Embryonic facial prominence (tissue), 1 donor: ENCODE results near the gene LRRC75B.
A peak's percentile ranks its signal among the peaks of the same experiment; 100 is the strongest.

Source experiments
- DNase-seq: peaks from one replicate; pipeline ENCODE4 v3.0.0-alpha.2; 2016; ENCODE audit errors: extremely low spot score

Gene LRRC75B

DNA sequence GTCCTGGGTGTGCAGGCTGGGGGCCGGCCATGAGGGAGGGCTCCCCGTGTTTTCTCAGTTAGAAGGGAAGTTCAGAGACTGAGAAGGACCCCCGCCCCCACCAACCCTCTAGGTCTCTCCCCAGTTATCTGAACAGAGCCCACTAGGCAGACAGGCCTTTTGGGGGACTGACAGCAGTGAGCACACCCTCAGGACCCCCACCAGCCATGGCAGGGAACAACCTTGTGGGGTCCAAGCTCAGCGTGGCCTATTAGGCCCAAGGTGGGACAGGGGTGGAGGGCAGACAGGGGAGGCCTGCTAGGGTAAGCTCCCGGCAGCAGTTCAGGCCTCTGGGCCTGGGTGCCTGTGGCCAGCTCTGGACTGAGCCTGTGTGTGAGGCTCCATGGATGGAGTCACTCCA, 5.6 kb downstream of the LRRC75B start:
- DNase-seq, result no peak

- DNase-seq, result no peak
These were observed 6.8 kb downstream of the LRRC75B start for GRCh38 chr22:24585927-24586546.

GRCh38 chr22:24585461-24585860, 7.4 kb downstream of the LRRC75B start:
- no peak for DNase-seq

- DNase-seq, result no peak
These were observed 7.9 kb downstream of the LRRC75B start for GRCh38 chr22:24584871-24585411.

DNA sequence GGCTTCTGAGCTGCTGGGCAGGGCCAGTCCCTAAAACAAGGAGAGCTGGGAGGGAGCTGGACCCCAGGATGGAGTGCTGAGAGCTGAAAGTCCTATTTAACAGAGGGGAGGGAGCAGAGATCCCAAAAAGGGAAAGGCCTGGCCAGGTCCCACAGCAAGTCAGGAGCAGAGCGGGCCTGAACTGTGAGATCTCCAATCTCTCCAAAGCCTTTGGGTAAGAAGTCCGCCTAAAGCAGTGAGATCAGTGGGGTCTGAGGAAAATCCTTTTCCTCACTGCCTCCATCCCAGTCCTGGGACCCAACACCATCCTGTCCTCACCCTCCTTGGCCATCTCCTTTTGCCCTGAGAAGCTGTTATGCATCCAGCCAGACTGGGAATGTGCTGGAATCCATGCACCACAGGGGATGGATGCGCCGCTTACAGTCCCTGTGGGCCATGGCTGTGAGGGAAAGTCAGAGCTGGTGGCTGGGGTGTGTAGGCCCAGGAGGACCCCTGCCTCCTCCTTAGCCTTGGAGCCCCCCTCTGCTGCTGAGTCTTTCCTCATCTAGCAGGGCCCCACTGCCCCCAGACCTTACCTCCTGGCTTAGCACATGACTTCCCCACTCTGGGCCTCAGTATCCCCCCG, 8.6 kb downstream of the LRRC75B start:
- DNase-seq, result no peak

DNA sequence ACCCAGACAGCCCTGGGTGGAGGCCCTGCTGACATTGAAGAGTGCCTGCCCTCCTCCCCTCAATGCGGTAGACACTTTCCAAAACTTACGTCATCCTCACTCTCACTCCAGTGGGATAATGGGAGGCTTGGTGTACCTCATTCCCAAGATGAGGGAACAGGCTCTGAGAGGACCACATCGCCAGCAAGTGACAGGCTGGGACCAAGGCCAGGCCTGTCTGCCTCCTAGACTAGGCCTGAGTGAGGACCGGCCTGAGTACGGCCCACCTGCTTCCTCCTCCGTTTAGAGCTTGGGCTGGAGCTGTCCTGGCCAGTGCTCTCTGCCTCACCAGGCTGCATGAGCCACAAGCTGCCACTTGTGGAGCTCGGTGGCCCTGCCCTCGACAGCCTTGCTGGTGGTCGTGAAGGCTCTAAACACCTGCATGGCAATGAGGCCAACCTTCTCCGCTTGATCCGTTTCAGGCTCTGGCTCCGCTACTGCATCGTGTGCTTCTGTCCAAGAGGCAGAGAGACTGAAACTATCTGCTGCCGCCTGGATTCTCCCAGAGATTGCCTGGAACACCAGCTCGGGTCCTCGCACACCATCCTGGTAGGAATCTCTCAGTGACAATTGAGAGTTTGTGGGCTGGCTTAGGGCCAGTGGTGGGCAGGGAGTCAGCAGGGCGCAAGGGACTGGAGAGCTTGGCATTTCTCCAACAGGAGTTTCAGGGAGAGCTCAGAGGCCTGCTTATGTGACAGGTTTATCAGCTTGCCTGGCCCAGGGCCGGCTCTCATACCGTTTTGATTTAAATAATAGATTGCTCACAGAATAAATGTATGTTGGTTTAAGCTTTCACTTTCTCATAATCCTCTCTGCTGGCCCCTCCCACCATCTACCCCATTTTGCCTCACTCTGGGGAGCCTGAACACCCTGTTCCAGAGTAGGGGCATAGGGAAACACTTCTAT, 9.4 kb downstream of the LRRC75B start:
- no peak for DNase-seq

DNA sequence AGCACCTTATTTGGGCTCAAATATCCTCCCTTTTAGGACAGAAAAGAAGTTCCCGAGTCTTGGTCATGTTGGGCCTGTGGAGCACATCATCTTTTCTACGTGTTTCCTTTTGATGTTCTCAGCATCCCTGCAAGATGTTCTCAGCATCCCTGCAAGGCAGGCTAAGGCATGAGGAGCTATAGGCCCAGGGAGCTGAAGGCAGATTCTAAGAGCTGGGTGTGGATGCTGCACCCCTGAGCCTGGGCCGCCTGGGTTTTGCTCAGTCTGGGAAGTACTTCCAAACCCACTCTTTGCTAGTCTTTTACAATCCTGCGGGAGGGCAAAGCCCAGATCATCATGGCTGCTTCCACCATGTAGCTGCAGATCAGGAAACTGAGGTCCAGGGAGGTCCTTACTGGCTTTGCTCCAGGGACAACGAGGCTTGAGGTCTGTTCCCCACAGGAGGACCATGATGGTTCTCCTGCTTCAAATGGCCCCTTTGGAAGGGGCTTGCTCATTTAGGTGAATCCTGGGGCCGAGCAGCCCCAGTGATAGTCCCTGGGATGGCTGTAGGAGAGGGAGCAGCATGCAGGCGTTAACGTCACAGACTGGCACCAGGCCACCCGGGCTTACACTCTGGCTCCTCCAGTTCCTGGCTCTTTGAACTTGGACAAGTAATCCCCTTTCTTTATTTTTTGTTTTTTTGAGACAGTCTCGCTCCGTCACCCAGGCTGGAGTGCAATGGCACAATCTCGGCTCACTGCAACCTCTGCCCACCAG, 10.6 kb downstream of the LRRC75B start:
- DNase-seq, result no peak

- no peak for DNase-seq
These were observed 12.6 kb downstream of the LRRC75B start for GRCh38 chr22:24580276-24580675.

- DNase-seq, result no peak
These were observed 13.6 kb downstream of the LRRC75B start for GRCh38 chr22:24579258-24579601.

DNA sequence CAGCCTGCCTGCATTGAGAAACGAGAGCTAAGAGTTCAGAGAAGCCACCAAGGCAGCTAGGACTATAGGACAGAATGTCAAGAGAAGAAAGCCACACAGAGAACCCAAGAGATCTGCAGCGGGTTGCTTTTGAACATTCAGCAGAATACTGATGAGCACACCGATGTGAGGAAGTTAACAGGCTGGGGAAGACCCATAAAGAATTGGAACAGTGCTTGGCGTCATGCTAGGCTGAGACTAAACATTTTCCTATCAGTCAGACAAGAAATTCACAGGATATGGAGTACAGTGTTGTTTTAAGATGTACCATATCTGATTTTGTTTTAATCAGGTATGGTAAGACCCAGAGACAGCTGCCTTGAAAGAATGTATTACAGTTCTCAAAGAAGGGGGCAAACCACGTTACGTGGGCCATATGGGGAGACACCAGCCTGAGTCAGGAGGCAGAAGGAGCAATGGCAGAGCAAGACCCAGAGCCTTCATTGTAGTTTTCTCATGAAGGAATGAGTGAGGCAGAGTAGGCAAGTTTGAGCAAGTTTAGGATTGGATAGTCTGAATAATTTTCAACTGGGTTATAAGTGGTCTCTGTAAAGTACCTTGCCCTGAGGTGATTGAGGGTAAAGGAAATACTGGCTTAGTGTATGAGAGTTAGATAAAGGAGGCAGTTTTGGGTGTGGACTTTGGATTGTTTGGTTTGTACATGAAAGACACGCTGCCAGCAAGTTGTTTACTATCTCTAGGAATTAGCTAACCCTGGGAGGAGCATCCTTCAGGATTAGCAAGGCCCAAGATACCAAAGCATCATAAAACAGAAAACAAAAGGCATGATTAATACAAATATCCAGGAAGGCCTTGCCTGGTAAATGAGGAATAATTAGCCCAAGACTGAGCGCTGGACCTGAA, 14.3 kb downstream of the LRRC75B start:
- no peak for DNase-seq

GRCh38 chr22:24576778-24577177, 16.1 kb downstream of the LRRC75B start:
- no peak for DNase-seq

DNA sequence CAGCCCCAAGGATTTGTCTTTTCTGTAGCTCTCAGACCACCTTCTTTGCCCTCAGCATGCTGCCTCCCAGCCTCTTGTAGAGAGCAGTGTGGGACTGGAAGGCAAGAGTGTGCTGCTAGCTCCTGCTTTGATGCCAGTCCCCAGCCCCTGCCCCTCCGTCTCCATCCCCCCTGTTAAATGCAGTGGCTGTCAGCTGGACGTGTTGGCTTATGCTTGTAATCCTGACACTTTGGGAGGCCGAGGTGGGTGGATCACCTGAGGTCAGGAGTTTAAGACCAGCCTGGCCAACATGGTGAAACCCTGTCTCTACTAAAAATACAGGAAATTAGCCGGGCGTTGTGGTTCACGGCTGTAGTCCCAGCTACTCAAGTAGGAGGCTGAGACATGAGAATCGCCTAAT, 21.6 kb downstream of the LRRC75B start:
- no peak for DNase-seq

DNA sequence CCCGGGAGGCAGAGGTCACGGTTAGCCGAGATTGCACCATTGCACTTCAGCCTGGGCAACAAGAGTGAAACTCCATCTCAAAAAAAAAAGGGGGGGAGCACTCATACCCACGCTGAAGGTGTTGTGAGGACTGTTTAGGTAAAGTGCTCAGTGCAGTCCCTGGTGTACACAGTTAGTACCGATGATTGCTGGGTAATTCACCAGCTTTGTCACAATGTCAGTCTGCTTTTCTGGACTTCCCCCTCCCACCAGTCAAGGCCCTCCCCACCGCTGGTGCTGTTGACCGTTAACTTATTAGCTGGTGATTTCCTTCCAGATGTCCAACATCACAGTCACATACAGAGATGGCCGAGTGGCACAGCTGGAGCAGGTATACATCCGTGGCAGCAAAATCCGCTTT, 25.2 kb downstream of the LRRC75B start:
- no peak for DNase-seq

DNA sequence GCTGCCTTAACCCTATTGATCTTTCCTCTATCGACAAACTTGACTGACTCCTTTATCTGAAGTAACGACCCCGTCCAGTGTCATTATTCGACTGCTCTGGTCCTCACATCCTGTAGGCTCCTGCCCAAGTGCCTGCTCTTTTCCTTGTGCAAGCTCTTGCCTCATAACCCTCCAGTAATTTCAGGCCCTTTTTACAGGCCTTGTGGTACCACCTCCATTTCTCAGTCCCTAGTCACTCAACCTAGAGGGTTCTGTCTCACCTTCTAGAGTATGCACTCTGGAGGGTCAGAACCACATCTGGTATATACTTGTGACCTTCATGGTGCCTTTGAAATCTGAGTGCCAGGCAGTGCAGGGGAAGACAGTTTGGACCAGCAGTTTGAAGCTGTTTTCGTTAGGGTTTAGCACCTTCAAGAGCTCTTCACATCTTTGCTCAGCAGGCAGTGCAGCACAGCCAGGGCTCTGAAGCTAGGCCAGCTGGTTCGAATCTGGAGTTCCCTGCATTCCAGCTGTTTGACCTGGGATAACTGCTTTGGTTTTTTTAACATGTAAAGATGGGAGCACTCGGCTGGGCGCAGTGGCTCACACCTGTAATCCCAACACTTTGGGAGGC, 25.9 kb downstream of the LRRC75B start:
- no peak for DNase-seq

DNA sequence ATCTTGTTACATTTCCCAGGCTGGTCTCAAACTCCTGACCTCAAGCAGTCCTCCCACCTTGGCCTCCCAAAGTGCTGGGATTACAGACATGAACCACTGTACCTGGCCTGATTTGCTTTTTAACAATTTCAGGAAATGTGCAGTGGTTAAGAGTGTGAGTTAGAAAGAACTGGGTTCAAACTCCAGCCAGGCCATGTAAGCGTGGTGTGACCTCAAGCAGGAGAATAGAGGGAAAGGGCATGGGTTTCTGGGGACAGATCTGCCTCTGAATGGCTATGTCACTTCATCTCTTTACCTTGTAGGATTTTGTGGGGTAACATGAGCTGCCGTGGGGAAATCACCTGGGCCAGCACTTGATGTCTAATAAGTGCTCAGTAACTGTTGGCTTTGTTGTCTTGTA, 27.8 kb downstream of the LRRC75B start:
- no peak for DNase-seq

GRCh38 chr22:24564376-24565058, 28.4 kb downstream of the LRRC75B start:
- no peak for DNase-seq

GRCh38 chr22:24563246-24563645, 29.6 kb downstream of the LRRC75B start:
- no peak for DNase-seq

DNA sequence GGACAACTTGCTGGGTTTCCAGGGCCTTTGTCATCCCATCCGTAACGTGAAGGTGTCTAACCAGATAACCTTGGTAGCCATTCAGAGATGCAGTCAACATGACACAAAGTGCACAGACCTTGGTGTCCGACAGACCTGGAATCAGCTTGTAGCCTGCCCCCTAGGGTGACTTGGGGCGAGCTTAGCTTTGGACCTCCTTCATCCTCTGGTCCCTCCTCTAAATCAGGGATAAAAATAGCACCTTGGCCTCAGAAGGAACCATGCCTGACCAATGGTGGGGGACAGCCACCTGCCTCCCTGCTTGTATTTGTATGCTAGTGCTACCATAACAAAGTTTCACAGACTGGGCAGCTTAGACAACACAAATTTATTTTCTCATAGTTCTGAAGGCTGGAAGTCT, 33.4 kb downstream of the LRRC75B start:
- no peak for DNase-seq

GRCh38 chr22:24555165-24556039, 37.5 kb downstream of the LRRC75B start, which contains the start of gene SNRPD3:
Gene SNRPD3 (plus strand): TSS chr22:24555999. CDS start chr22:24557675, 1,676 bp downstream.
- peak; percentile 94 for DNase-seq
